Mononuclear cell (primary cell): ENCODE results near the gene OR2M2. TPM values are rescaled to one million over a fixed set of nuclear protein-coding genes. Genes with fewer than 3 reads are reported as not detected.

Experiments used
- H3K27me3 ChIP-seq: 2 replicates; pipeline ENCODE4 v1.6.0; 2011; ENCODE audit warnings: low read length, control low read depth; ENCODE audit not compliant: insufficient read depth
- H3K4me1 ChIP-seq: 2 replicates; pipeline ENCODE4 v1.5.1; 2011; ENCODE audit warnings: mild to moderate bottlenecking, low read length, control low read depth; ENCODE audit not compliant: insufficient read depth
- H3K4me3 ChIP-seq: 2 replicates; pipeline ENCODE4 v1.5.1; 2011; ENCODE audit warnings: mild to moderate bottlenecking, low read length, moderate library complexity
- H3K9me3 ChIP-seq: 2 replicates; pipeline ENCODE4 v1.5.1; 2011; ENCODE audit warnings: low read depth, mild to moderate bottlenecking, control low read depth, low read length
- total RNA-seq: library from RNA; depleted of rRNA; stranded (reverse); fragments of >200 nt; gene quantifications from one replicate; pipeline ENCODE4 v1.2.3, GENCODE V29; 2012

The OR2M2 gene, protein sequence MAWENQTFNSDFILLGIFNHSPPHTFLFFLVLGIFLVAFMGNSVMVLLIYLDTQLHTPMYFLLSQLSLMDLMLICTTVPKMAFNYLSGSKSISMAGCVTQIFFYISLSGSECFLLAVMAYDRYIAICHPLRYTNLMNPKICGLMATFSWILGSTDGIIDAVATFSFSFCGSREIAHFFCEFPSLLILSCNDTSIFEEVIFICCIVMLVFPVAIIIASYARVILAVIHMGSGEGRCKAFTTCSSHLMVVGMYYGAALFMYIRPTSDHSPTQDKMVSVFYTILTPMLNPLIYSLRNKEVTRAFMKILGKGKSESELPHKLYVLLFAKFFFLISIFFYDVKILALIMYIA
- 0.10 TPM for total RNA-seq

DNA sequence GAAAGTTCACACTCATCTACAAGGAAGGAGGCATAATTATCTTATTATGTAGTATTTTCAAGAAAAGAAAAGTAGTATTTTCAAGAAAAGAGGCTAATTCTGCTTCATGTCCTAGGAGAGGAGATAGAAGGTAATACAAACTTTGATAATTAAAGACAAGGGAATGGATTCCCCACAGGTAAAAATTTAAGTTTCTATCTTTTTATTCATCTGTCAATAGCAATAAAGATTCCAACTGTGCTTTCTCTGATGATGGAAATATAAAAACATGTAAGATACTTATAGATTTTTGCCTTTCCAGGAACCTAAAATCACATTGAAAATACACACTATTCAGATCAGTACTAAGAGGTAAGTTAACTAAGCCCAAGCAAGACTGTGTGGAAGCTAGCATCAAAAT is at the start of gene OR2M2:
Gene OR2M2 (plus strand): TSS at position 301 of the 400 bp plus-strand sequence. CDS start 5,165 bp downstream, outside the sequence.
- no peaks in the 10 kb centered on the region for H3K4me1 ChIP-seq
- H3K9me3 ChIP-seq = no peaks in the 10 kb centered on the region
- no peaks in the 10 kb centered on the region for H3K27me3 ChIP-seq
- no peak within 1 kb of the TSS for H3K4me3 ChIP-seq

DNA sequence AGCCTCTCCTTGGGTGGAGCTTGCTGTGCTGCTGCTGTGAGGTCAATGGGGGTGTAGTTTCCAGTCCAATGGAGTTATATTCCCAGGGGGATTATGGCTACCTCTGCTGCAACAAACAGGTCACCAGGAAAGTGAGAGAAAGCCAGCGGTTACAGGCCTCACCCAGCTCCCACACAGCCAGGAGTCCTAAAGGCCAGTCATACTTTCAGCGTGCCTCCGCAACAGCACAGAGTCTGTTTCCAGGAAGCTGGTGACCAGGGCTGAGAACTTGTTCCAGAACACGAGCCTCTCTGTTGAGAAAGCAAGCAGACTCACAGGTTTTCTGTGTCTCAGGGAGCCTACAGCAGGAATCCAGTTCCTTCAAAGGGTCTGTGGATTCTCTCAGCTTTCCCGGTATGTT is 47.0 kb upstream of the OR2M2 start:
- Histone ChIP-seq H3K4me3 (no peak overlapping the region), H3K9me3 (no peaks in the 10 kb centered on the region), H3K27me3 (no peaks in the 10 kb centered on the region), H3K4me1 (no peaks in the 10 kb centered on the region)

DNA sequence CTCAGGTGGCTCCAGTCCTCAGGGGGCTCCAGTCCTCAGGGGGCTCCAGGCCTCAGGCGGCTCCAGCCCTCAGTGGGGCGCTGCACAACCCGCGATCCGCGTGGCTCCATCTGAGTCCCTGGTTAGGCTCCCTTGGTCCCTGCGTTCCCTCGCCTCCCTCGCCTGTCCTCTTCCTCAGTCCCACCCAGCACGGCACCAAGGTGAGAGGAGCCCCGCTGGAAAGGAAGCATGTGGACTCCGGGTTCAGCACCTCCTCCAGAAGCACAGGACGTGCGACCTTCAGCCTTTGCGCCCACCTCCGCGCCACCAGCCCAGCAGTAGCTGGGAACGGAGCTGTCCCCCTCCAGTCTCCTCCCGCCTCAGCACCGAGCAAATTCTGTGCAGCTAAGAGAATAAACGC is 37.8 kb upstream of the OR2M2 start:
- Histone ChIP-seq H3K4me3 (no peak overlapping the region), H3K9me3 (no peaks in the 10 kb centered on the region), H3K27me3 (no peaks in the 10 kb centered on the region), H3K4me1 (no peaks in the 10 kb centered on the region)

DNA sequence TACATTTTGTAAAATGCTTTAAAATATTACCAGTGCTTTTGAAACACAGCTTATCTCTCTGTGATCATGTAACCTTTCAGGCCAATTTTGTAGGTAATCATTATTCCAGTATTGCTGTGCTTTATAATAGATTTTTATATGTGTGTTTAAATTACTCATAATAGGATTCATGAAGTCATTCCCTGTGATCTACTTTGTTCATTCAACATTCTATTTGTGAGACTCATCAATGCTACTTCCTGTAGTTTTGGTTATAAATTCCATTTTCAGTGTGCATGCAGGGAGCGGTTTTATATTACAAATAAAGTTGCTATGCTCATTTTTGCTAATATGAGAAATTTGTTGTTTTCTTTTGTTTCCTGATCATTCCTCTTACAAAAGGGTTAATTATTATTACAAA is 33.8 kb upstream of the OR2M2 start:
- Histone ChIP-seq H3K27me3 (no peaks in the 10 kb centered on the region), H3K4me3 (no peak overlapping the region), H3K9me3 (no peaks in the 10 kb centered on the region), H3K4me1 (no peaks in the 10 kb centered on the region)

DNA sequence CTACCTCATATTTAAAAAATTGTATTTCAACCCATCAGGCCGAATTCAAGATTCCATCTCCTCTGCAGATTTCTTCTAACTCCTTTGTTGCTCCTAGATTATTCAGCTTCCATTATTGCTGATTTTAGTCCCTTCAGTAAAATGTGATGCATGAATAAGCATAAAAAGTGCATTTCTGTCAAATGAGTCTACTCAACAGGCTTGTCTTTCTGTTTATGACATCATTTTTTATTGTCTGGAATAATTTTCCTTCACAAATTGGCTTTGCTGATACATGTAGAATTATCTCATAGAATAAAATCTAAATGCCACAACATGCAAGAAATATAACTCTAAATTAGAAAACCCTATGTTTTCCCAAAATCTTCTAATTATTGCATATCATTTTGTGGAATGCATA is 31.3 kb upstream of the OR2M2 start:
- Histone ChIP-seq H3K27me3 (no peaks in the 10 kb centered on the region), H3K4me3 (no peak overlapping the region), H3K9me3 (no peaks in the 10 kb centered on the region), H3K4me1 (no peaks in the 10 kb centered on the region)

DNA sequence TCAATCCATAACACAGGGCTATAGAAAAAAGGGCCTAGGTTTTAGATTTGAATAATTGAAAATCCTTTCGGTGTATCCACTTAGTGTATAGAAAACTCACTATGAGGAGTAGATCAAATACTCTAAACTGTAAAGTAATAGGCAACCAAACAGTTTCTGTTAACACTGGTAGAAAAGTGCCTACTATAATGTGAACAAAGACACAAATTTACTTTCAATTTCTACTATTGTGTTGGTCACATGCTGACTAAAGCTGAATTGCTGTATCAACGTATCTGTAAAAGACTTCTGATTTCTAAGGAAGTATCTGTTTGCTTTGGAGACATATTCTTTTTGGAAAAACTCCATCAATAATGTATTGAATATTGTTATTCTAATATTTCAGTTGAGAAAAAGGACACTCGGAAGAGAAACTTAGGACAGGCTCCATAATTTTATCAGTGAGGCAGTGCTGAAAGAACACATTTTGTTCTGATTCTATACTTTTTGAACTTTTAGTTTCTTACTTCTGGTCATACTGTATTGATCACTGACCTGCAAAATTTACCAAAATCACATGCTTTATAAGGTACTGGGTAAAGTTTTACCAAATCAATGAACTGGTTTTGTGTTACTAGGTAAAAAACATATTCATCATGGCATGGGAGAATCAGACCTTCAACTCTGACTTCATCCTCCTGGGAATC is 30.0 kb upstream of the OR2M2 start, which contains the start of gene OR2M5:
Gene OR2M5 (plus strand): TSS at position 636 of the 686 bp plus-strand sequence. CDS start 0 bp downstream, at position 636.
- H3K4me3 ChIP-seq = no peak within 1 kb of the TSS
- H3K27me3 ChIP-seq = no peaks in the 10 kb centered on the region
- H3K9me3 ChIP-seq = no peaks in the 10 kb centered on the region
- H3K4me1 ChIP-seq = no peaks in the 10 kb centered on the region

DNA sequence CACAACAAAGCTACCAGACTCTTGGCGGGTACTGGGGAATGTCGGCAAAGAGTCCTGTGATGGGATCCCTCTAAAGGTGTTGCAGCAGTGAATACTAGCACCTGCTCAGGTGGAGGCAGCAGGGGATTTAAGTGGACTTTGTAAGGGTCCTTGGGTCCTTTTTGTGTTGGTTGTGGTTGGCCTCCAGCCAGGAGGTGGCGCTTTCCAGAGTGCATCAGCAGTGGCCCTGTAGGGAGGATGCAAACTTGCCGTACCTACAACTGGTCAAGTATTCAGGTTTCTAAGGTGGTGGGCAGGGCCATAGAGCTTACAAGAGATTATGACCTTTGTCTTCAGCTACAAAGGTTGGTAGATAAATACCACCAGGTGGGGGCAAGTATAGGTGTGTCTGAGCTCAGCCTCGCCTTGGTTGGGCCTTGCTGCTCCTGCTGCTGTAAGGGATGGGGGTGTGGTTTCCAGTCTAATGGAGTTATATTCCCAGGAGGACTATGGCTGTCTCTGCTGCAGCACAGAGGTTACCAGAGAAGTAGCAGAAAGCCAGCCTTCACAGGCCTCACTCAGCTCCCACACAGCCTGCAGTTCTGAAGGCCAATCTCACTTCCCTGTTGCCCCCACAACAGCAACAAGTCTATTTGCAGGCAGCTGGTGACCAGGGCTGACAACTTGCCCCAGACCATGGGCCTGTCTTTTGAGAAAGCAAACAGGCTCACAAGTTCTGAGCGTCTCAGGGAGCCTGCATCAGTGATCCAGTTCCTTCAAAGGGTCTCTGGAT is 22.4 kb upstream of the OR2M2 start:
- Histone ChIP-seq H3K4me3 (no peak overlapping the region), H3K4me1 (no peaks in the 10 kb centered on the region), H3K9me3 (no peaks in the 10 kb centered on the region), H3K27me3 (no peaks in the 10 kb centered on the region)

DNA sequence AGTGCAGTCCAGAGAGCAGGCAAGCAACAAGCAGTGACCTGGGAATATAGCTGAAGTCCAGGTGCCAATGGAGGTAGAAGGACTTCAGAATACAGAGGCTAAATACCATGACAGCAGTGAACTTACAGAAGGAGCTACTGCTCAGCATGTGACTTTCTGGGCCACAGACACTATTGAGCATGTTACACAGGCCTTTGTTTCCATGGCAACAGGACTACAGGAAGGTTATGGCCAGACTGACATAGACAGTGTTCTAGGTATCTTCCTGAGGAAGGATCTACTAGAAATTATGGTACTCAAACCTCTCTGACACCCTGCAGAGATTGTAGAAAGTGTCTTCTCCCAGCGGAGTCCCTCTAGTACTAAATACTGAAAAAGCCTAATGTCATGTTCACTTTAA is 18.7 kb upstream of the OR2M2 start:
- H3K27me3 ChIP-seq = no peaks in the 10 kb centered on the region
- no peaks in the 10 kb centered on the region for H3K9me3 ChIP-seq
- H3K4me1 ChIP-seq = no peaks in the 10 kb centered on the region
- no peak overlapping the region for H3K4me3 ChIP-seq

DNA sequence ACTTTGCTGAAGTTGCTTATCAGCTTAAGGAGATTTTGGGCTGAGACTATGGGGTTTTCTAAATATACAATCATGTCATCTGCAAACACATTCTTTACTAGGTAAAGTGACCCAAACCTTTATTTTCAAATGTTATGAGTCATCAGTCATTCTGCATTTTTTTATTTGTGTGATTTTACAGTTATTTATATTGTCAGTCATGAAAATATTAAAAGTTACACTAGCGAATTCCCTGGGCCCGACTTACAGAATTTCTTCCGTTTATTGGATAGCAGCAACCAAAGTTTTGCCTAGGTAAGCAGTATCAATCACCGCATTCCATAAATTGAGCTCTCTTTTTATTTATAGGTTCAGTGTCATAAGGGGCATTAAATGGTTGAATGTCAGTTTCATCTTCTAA is 15.9 kb upstream of the OR2M2 start:
- Histone ChIP-seq H3K27me3 (no peaks in the 10 kb centered on the region), H3K9me3 (no peaks in the 10 kb centered on the region), H3K4me3 (no peak overlapping the region), H3K4me1 (no peaks in the 10 kb centered on the region)

DNA sequence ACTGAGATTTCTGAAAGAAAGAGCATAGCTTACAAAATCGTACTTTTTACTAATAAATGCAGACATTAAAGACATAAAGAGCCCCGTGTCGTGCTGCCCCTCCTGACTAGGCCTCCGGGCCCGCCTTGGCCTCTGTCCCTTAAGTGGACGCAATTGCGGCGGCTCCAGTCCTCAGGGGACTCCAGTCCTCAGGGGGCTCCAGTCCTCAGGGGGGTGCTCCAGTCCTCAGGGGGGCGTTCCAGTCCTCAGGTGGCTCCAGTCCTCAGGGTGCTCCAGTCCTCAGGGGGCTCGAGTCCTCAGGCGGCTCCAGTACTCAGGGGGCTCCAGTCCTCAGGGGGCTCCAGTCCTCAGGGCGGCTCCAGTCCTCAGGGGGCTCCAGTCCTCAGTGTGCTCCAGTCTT is 10.6 kb upstream of the OR2M2 start:
- no peak overlapping the region for H3K4me3 ChIP-seq
- no peaks in the 10 kb centered on the region for H3K27me3 ChIP-seq
- no peaks in the 10 kb centered on the region for H3K9me3 ChIP-seq
- no peaks in the 10 kb centered on the region for H3K4me1 ChIP-seq

DNA sequence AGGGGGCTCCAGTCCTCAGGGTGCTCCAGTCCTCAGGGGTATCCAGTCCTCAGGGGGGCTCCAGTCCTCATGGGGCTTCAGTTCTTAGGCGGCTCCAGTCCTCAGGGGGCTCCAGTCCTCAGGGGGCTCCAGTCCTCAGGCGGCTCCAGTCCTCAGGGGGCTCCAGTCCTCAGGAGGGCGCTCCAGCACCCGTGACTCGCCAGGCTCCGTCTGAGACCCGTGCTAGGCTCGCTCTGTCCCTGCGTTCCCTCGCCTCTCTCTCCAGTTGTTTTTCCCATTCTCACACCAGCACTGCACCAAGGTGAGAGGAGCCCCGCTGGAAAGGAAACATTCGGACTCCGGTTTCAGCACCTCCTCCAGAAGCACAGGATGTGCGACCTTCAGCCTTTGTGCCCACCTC is 9.4 kb upstream of the OR2M2 start:
- H3K27me3 ChIP-seq = no peaks in the 10 kb centered on the region
- H3K4me3 ChIP-seq = no peak overlapping the region
- H3K9me3 ChIP-seq = no peaks in the 10 kb centered on the region
- no peaks in the 10 kb centered on the region for H3K4me1 ChIP-seq

DNA sequence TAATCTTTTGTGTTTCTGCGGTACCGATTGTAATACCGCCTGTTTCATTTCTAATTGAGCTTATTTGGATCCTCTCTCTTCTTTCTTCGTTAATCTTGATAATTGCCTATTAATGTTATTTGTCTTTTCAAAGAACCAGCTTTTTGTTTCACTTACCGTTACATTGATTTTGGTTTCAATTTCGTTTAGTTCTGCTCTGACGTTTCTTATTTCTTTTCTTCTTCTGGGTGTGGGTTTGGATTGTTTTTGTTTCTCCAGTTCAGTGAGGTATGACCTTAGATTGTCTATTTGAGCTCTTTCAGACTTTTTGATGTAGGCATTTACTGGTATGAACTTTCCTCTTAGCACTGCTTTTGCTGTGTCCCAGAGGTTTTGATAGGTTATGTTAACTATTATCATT is 9.4 kb downstream of the OR2M2 start:
- no peak overlapping the region for H3K4me3 ChIP-seq
- H3K9me3 ChIP-seq = no peaks in the 10 kb centered on the region
- H3K27me3 ChIP-seq = no peaks in the 10 kb centered on the region
- no peaks in the 10 kb centered on the region for H3K4me1 ChIP-seq

DNA sequence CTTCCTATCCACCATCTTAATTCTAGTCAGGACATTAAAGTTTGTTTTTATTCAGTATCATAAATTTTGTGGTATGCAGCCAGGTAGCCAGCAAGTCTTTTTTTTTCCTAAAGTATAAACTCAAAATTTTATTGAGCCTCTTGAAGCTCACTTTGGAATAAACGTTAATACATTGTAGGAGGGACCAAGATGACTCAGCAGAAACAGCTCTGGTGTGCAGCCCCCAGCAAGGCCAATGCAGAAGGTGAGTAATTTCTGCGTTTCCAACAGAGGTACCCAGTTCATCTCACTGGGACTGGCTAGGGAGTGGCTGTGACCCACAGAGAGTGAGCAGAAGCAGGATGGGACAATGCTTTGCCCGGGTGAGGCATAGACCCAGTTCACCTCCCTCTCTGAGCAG is 12.7 kb downstream of the OR2M2 start:
- H3K27me3 ChIP-seq = no peaks in the 10 kb centered on the region
- H3K4me3 ChIP-seq = no peak overlapping the region
- no peaks in the 10 kb centered on the region for H3K9me3 ChIP-seq
- H3K4me1 ChIP-seq = no peaks in the 10 kb centered on the region

DNA sequence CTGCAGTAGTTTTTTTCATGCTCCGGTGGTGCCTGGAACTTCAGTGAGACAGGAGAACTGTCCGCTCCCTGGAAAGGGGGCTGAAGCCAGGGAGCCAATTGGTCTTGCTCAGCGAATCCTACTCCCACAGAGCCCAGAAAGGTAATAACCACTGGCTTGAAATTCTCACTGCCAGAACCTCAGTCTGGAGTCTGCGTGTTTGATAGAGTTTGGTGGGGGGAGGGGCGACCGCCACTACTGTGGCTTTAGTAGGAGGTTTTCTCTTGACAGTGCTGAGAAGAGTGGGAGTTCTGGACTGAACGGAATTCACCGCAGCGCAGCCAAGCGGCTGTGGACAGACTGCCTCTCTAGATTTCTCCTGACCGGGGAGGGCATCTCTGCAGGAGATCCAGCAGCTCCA is 14.4 kb downstream of the OR2M2 start:
- Histone ChIP-seq H3K27me3 (no peaks in the 10 kb centered on the region), H3K4me1 (no peaks in the 10 kb centered on the region), H3K4me3 (no peak overlapping the region), H3K9me3 (no peaks in the 10 kb centered on the region)

DNA sequence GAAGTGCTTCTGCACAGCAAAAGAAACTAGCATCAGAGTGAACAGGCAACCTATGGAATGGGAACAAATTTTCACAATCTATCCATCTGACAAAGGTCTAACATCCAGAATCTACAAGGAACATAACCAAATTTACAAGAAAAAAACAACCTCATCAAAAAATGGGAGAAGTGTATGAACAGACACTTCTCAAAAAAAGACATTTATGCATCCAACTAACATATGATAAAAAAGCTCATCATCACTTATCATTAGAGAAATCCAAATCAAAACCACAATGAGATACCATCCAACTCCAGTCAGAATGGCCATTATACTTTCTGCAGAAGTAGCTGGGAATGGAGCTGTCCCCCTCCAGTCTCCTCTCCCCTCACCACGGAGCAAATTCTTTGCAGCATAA is 19.5 kb downstream of the OR2M2 start:
- Histone ChIP-seq H3K4me3 (no peak overlapping the region), H3K4me1 (no peaks in the 10 kb centered on the region), H3K27me3 (no peaks in the 10 kb centered on the region), H3K9me3 (no peaks in the 10 kb centered on the region)
